HG03565 (cell line): ENCODE data around the gene C13orf46.

ENCODE experiments used
- ATAC-seq: cut with Tn5 transposase; IDR thresholded peaks from one replicate; pipeline ENCODE4 v1.9.1; 2021; ENCODE audit warnings: mild to moderate bottlenecking, moderate library complexity; ENCODE audit not compliant: unreplicated experiment

The C13orf46 gene

GRCh38 chr13:113941571-113942191, 32.2 kb downstream of the C13orf46 start:
- no peak for ATAC-seq

- ATAC-seq, result no peak
Measured at GRCh38 chr13:113939944-113940297, 34.0 kb downstream of the C13orf46 start.

- no peak for ATAC-seq
Measured at GRCh38 chr13:113939129-113939943, 34.5 kb downstream of the C13orf46 start.

- ATAC-seq, result no peak
Measured at GRCh38 chr13:113938716-113939115, 35.2 kb downstream of the C13orf46 start.

GRCh38 chr13:113938246-113938645, 35.6 kb downstream of the C13orf46 start:
- no peak for ATAC-seq

GRCh38 chr13:113937527-113938180, 36.2 kb downstream of the C13orf46 start:
- ATAC-seq, result no peak

GRCh38 chr13:113937073-113937472, 36.8 kb downstream of the C13orf46 start:
- ATAC-seq, result no peak

- ATAC-seq, result no peak
Measured at GRCh38 chr13:113936166-113936965, 37.5 kb downstream of the C13orf46 start.

GRCh38 chr13:113935001-113935844, 38.7 kb downstream of the C13orf46 start:
- no peak for ATAC-seq

- ATAC-seq, result no peak
Measured at GRCh38 chr13:113934576-113934975, 39.3 kb downstream of the C13orf46 start.

GRCh38 chr13:113933901-113934300, 40.0 kb downstream of the C13orf46 start:
- no peak for ATAC-seq

- ATAC-seq, result no peak
Measured at GRCh38 chr13:113931841-113932459, 41.9 kb downstream of the C13orf46 start.

- ATAC-seq, result no peak
Measured at GRCh38 chr13:113930671-113931637, 42.9 kb downstream of the C13orf46 start.

- ATAC-seq, result no peak
Measured at GRCh38 chr13:113929628-113930615, 44.0 kb downstream of the C13orf46 start.

GRCh38 chr13:113928685-113929627, 44.9 kb downstream of the C13orf46 start:
- ATAC-seq, result no peak
